Medulla oblongata (tissue), 1 donor: ENCODE results near the gene TMEM11.
"Not testable (repeated sequence)": the region's sequence is repeated elsewhere in the genome, so short reads cannot be mapped to it uniquely, and the experiment has no call there.

Experiments
- DNase-seq: peaks from one replicate; pipeline ENCODE4 v3.0.0-alpha.2; 2015; ENCODE audit errors: extremely low spot score

TMEM11 gene

DNA sequence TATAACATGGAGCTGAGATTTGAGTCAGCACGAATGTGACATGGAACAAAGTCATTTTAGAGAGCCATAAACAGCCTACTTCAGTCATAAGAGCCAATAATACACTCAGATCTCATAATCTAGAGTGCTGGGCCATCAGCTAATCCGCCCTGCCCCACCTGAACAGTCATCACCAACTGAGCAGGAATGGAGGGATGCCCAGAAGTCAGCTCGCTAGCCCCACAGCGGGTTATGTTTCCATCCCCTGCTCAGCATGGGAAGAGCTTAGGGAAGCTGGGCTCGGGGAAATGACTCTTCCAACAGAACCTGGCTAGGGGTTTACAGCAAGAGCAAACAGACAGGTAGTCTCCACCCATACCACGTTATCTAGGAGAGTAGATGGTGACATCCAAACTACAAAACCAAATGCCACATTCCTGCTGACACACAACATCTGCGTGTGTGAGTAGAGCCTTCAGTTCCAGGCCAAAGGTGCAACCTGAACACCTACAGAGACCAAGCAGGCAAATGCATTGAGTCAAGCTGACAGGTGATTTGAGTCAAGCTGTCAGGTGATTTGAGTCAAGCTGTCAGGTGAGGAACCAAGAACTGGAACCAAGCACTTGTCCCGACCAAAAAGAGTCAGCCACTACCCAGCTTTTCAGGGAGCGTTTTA lies 2.0 kb downstream of the TMEM11 start:
- no peak for DNase-seq

DNA sequence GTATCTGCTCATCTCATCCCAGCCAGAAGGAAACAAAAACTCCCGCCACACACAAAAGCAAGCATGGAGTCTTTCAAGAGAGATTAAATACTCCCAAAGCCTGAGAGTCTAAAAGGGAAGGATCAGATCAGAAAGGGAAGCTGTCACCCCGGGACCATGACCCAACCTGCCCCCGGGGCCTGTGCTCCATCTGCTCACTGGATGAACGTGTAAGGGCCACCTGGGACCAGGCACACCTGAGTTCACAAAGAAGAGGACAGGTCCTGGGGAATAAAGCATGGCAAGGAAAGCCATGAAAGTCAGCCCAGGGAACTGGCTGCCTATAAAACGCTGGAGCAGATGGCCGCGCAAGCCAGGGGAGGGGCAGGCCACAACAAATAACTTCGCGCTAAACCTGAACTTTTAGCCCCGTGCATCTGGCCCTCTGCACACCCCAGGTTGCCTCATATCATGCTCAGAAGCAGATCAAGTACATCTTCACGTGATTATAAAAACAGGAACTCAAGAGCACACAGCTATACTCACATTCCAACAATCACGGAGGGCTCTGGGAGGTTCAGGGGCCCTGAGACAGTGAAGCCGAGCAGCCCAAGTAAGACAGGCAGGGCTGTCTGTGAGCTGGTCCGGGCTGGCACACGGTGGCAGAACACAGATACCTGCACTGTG lies 3.4 kb downstream of the TMEM11 start:
- DNase-seq = no peak

DNA sequence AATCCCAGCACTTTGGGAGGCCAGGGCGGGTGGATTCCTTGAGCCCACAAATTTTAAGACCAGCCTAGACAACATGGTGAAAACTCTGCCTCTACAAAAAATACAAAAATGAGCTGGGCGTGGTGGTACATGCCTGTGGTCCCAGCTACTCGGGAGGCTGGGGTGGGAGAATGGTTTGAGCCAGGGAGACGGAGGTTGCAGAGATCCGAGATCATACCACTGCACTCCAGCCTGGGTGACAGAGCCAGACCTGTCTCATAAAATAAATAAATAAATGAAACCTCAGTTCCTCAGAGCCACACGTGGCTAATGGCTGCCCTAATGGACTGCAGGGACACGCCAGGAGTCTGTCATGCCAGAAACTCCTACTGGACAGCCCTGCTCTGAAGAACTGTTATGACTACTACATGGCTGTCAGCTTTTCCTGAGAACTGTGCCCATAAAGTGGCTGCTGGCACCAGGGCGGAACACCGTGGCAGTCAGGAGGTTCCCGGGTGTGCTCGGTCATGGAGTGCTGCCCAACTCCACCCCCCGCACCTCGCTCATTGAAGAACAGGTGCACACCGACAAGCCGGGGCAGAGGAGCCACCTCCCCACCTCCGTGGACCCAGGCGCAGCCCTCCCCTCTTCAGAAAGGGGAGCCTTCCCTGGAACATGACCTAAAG lies 4.3 kb downstream of the TMEM11 start:
- DNase-seq = no peak

DNA sequence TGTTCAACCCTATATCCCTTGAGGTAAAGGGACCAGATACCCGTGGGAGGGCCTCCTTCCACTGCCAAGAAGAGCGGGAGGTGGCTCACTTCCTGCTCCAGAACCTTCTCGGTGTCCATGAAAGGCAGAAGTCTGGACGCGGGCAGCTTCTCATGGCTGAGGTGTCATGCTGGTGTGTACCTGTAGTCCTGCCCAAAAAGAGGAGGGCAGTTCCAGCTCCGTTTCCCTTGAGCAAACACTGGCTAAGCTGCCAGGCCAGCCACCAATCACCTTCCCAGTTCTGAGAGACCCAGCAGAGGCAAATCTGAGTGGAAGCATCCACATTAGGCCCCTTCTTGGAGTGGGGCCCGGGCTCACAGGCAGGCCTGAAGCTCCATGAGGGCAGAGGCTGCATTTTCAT lies 5.6 kb downstream of the TMEM11 start:
- DNase-seq = no peak

DNA sequence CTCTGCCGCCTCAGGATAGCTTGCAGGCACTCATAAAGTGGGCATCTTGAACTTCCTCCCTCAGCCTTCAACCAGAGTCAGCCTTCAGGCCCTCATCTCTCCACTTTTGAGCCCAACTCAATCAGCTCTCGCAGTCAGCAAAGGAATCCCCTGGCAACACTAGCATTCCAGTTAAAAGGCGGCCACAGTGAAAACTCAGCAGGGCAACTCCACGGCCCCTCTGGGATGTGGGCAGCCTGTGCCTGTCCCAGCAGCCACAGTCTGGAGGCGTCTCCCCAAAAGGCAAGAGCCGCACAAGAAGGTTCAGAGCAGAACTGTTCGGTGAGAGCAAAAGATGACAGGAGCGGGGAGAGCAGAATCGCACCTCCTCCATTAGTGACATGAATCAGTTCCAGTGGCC lies 9.0 kb downstream of the TMEM11 start:
- DNase-seq = no peak

DNA sequence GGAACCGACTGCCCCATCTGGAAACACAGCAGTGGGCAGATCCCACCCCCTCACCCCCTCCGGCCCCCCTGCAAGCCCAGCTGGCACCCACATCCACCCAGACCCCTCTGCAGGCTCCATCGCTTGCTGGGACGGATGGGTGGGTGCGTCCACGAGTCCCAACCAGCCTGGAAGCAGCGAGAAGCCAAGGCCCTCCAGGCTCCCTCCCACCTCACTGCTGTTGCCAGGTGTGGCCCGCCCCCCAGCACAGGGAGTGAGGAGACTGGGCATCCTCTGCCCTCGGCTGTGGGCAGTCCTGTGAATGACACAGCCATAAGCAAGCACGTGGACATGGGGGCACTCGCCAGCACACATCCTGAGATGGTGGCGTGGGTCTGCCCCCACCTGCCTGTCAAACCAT lies 11.4 kb downstream of the TMEM11 start:
- no peak for DNase-seq

DNA sequence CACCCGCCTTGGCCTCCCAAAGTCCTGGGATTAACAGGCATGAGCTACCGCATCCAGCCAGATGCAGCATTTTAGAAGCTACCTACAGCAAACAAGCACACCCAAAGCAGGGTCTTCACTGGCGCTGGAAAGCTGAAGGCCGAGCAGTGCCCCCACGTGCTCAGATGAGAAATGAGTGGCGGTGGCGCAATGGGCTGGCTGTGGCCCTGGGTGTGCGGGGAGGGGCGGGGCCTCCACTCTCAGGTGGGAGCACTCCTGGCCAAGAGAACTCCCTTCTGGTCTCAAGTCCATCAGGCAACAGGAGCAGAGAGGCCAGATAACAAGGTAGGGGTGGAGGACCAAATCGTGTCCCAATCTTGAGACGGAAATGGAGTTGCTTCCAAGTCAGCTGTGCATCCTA lies 12.1 kb downstream of the TMEM11 start:
- DNase-seq = no peak

DNA sequence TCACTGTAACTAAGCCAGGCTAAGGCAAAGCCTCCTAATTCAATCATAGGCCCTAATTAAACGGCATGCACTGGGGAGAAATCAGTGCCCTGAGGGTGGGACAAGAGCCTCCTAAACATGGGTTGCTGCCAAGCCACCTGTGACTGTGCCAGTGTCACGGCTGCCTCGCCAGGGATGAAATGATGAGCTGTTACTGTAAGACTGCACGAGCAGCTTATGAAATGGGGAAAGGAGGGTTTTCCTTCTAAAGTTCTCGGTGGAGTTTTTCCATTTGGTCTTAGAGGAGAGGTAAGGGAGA lies 12.7 kb downstream of the TMEM11 start:
- DNase-seq = no peak

DNA sequence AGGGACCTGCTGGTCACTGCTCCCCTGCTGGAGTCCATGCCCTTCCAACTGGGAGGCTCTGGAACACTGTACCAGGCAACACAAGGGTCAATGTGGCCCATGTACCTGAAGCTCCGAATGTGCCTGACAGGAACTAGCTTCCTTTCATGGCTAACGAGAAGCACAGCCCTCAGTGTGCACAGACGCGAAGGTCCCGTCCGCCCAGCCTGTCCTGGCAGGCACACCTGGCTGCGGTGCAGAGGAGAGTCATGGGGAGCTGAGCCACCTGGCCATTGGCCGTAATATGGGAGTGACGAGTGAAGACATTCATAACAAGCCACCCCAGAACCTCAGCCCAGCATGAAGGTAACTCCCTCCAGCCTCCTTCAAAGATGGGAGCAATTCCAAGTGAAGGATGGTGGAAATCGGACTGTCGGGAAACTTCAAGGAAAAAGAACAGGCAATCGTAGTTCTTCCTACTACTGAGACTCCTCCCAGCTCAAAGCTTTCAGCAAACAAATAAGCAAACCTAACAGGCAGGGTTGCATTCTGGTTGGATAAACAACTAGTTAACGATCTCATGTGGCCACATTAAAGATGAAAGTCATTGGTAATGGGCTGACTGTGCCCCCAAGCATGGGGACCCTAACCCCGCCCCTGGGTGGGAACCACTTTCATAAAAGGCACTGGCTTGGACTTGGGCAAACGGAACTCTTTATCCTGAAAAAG lies 13.2 kb downstream of the TMEM11 start:
- DNase-seq = no peak

DNA sequence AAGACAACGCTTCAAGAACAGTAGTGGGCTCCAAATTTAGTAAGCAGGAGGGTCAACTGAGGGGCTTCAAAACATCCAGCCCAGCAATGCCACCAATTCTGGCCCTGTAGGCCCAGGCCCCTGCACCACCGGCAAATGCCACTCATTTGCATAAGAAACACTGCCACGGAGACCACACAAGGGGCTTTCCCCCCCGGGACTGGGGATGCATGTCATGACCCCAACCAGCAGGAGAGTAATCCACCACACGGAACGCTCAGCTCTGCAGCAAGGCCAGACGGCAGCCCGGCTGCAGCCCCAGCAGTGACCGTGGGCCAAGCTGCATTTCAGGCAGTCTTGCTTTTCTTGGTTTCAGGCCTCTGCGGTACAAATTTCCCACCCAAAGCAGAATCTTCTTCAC lies 14.1 kb downstream of the TMEM11 start:
- no peak for DNase-seq

DNA sequence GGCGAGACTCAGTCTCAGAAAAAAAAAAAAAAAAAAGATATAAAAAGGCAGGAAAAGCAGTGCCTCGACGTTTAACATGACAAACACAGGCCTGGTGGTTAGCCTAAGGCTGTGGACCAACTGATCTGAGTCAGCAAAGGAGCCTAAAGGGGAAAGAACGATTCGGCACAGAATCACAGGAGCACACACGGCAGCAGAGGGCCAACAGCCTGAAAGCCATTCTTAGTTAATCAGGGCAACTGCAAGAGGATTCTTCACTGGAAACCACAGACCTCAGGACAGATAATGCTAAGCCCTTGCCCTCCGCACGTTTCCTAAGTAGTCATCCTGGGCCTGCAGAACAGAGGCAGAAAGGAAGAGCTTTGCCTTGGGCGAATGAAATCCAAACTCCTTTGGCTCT lies 14.7 kb downstream of the TMEM11 start:
- DNase-seq = no peak

DNA sequence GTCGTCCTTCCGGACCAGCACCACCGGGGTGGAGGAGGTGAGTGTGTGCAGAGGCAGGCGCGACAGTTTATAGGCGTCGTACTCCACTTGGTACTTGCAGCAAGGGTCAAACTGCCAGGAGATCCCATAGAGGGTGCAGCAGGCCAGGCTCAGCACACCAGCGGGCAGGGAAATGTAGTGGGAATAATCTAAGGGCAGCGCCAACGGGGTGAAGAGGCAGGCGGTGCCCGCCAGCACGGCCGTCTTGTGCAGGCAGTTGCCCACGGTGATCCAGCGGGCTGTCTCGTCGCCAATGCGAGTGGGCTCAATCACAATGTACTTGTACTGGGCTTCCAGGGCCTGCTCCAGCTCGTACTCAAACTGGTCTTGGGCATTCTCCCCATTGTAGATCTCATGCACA lies 15.6 kb downstream of the TMEM11 start:
- no peak for DNase-seq

DNA sequence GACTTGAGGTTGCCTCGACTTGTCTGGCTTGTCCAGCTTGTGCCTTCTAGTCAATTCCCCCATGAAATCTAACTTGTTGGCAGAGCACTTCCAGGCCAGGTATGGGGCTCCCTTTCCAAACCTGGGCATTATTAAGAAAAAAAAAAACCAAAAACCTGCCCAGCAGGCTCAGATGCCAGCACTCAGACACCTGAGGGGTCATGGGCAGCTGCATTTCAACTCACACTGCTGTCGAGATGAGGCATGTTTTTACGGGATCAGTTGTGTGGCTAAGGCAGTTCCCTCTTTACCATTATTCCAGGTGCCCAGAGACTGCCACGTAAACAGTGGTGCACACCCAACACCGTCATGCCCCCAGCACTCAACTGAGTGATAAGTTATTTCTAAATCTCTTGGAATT lies 17.8 kb downstream of the TMEM11 start:
- DNase-seq = no peak

DNA sequence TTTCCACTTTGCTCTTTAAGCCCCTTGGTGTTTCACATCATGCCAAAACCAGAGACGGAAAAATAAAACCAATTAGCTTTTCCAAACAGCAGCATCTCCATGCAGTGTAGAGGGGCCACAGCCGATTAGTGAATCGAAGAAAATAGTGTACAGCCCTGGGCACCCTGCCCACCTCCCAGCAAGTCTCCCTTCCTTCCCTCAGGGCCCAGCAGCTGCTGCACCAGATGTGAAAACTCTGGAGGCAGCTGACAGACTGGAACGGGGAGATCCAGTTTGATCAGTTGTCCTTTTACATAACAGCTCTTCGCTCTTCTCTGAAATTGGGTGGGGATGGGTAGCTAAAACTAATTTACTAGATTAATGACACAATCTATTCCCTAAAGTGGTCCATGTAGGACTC lies 19.3 kb downstream of the TMEM11 start:
- peak; percentile 30 for DNase-seq

DNA sequence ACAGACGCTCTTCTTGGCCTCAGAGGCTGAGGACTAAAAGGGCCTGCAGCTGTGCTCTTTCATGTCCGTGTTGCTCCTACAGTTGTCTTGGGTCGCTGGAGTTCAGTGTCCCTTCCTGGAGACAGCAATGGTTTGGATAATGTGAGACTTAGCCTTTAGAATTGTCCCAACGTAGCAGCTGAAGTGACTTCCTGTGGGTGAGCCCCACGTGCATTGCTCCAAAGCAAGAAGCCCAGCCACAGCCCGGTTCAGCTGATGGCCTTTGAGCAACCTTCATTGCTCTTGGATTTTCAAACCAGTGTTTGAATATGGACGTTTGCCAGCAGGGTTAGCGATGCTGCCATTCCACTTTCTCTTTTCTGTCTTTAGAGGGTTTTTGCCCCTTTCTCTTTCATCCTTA lies 19.7 kb downstream of the TMEM11 start:
- DNase-seq = no peak

DNA sequence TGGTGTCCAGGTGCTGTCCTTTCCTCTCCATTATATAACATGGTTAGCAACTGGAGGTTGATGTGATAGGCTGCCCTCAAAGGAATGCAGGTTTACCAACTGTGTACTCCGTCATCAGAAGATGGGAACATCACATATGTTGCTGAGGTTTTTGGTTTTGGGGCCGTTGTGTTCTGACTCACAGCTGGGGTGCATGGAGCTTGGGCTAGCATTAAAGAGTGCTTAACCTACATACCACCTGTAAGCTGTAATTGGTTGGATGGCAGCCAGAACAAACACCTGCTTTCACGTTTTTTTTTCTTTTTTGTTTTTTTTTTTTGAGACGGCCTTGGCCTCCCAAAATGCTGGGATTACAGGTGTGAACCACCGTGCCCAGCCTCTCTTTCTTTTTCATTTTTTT lies 20.9 kb downstream of the TMEM11 start:
- no peak for DNase-seq

DNA sequence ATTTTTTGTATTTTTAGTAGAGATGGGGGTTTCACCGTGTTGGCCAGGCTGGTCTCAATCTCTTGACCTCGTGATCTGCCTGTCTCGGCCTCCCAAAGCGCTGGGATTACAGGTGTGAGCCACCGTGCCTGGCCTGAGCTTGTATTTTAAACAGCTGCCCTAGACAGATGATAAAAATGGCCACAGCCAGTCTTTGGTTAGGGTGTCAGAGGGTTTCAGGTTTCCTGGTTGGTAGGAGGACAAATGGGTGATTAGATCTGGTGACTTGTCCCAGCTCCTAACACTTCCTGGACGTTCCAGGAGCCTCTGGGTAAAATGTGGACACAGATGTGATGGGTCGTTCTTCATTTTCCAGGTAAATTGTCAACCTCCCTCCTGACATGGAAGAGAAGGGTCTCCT lies 21.5 kb downstream of the TMEM11 start:
- DNase-seq = not testable (repeated sequence)

DNA sequence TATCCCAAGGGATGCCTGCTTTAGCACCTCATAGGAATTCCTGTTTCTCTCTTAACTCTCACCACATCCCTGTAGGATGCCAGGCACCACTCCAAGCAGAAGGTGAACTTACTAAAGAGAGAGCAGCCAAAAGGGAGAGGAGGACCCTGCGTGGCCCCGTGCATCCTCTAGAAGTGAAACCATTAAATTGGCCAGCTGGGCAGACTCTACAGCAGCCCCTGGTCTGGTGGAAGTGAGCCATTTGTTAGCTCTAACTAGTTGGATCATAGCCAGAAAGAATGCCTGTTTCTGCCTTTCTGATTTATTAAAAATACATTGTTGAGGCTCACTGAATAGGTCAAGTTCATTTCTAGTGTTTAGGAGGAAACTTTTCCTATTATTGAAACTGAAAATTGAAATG lies 22.3 kb downstream of the TMEM11 start:
- no peak for DNase-seq

DNA sequence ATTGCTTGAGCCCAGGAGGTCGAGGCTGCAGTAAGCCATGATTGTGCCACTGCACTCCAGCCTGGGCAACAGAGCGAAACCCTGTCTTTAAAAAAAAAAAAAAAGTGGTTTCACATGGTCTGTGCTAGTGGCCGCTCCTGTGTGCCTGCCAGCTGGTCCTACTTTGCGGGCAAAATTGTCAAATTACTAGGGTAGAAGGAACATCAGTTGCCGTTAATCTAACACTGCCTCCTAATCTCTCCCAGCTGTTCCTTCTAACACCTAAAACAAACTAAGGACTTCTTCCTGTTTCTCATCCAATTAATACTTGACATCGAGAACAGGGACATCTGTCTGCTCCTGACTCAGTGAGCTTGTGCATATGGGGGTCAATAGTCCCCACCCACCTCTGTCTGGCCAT lies 23.9 kb downstream of the TMEM11 start:
- DNase-seq = no peak

DNA sequence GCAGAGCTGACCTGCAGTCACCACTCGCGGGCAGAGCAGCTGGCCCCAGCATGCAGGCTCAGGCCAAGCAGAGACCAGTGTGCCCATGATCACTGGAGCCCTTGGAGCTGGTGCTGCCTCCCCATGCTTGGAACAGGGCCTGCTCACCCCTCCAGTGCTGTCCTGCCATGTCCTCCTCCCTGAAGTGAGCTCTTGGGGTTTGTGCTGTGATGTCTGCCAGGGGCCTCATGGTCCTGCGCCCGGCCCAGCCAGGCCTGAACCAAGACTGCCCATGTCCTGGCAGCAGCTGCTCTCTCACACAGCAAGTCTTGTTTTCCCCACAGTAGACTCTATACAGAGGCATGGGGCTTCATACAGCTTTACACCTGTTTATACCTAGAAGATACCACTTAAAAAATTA lies 24.6 kb downstream of the TMEM11 start:
- DNase-seq = peak; percentile 27

DNA sequence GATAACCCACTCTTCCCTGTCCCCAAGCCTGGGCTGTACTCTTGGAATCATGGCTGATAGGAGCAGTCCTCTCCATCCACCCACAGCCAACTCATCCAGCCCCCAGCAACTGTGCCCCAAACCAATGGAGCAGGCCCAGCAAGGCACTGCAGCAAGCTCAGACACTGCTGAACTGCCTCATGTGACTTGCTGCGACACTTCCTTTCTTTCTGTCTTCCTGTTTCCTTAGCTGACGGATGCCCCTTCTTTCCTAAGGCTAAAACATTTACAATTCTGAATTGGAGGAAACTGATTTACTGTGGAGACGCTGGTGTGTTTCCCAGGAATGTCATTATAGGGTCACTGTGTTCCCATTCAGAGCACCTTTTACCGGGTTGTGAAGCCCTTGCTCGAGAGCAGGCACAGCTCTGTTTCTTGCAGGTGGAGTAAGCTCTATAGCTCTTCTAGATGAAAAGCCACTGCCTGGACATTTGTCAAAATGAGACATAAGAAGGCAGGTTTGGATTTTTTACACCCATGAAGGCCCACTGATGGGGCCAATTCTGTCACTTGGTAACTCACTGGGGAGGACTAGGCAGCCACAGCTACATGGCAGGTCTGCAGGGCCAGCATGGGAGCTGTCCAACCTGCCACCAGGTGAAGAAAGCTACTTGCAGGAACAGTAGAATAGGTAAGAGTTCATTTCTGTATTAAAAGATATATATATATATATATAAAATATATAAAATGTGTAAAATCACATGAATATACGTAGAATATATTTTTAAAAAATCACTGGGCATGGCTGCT lies 27.4 kb downstream of the TMEM11 start:
- DNase-seq = no peak

DNA sequence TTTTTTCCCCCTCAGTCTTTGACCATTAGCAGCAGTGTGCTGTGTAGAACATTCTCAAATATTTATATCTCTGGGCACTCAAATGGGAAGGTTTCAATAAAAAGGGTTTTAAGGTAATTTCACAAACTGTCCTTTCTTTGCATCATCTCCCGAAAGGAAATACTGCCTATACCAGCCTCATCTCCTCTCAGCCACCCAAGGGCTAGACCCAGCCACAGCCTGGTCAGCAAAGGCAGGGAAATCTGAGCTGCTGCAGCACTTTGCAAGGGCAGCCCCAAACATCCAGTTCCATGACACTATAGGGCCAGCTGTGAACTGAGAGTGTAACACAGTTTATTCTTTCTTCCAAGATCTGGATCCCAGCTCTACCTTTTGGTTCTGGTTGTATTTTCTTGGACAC lies 28.9 kb downstream of the TMEM11 start:
- no peak for DNase-seq
